Lower leg skin (tissue), 4 donors: ENCODE measurements around the gene ATXN3L. TPM values are rescaled to one million over a fixed set of nuclear protein-coding genes. Genes with fewer than 3 reads are reported as not detected.

ENCODE experiments used
- DNase-seq, 2 donors: peaks; one replicate each; pipeline ENCODE4 v3.0.0-alpha.2; 2019; ENCODE audit warnings: low spot score in 2 of 2
- H3K4me3 ChIP-seq: fragments of 200-600 bp; sonication (generic); 2 replicates; pipeline ENCODE4 v1.5.1; 2017; ENCODE audit warnings: mild to moderate bottlenecking, low read depth; ENCODE audit not compliant: poor library complexity, severe bottlenecking
- CTCF ChIP-seq, 3 donors: fragments of 450-650 bp; IDR thresholded peaks; one replicate each; pipeline ENCODE4 v1.5.1; 2016; ENCODE audit warnings: antibody characterized with exemption in 3 of 3, mild to moderate bottlenecking in 3 of 3, moderate library complexity in 2 of 3
- POLR2A ChIP-seq, 2 donors: fragments of 450-650 bp; IDR thresholded peaks; one replicate each; pipeline ENCODE4 v1.6.1; 2016 to 2017; ENCODE audit warnings: antibody characterized with exemption in 2 of 2, mild to moderate bottlenecking in 1 of 2, moderate library complexity in 1 of 2
- WGBS, 2 donors: methylation state at CpG; one replicate each; pipeline ENCODE4 v1.1.5; 2018; 5-methylcytosine and 5-hydroxymethylcytosine counted together
- intact Hi-C: fragments of 100-400 bp; cut with DNase I; formaldehyde crosslinking; loops from one replicate; pipeline ENCODE4 v1.15.0; 2023; ENCODE audit warnings: low total_unique reads
- total RNA-seq, 4 donors: library from RNA; depleted of rRNA; stranded (reverse); fragments of >200 nt; gene quantifications; one replicate each; pipeline ENCODE4 v1.1.0, GENCODE V29; 2016

The ATXN3L gene
- total RNA-seq, 4 donors from 2014 or later: not detected

DNA sequence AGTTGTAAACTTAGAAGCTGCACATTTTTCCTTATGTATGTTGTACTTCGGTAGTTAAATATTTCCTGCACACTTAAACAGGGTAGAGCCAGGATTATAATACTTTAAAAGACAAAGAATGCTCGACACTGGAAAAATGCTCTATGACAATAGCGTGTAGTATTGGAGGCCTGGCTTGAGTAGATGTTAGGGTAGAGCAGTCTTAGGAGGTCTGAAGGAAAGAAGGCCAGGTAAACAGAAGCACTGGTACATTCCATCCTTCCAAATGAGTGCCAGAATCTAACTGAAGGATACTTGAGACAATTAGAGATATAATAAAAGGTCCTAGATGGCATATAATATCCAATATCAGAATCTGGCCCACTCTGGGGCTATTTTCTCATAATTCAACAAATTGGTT is 42.3 kb downstream of the ATXN3L start:
- H3K4me3 ChIP-seq: no peak overlapping the region
- WGBS, 2 donors: 81 to 93% methylated on average over 3 of the region's 3 CpGs
- TF ChIP-seq CTCF (IDR thresholded peaks at IDR 0.05): no peak
- intact Hi-C loops: no loop called here
- no peak for DNase-seq

DNA sequence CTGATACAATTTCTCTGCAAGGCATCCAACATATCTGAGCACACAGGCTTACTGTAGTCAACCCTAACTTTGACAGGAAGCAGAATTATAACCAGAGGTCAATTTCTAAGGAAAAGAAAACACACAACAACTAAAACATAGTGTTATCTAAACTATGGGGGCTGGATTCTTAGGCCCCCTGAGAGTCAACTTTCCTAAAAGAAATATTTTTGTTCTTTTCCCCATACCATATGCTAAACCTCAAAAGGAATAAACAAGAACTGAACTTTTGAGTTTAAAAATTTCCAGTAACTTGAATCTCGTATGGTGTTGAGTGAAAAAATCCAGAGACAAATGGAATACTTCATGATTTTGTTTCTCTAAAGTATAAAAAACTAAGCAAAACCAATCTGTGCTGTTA is 42.9 kb downstream of the ATXN3L start:
- intact Hi-C loops: no loop called here
- no peak overlapping the region for H3K4me3 ChIP-seq
- no peak for TF ChIP-seq POLR2A (IDR thresholded peaks at IDR 0.05)
- no peak for TF ChIP-seq CTCF (IDR thresholded peaks at IDR 0.05)
- 63 to 74% methylated on average over 1 of the region's 1 CpG for WGBS, 2 donors
- no peak for DNase-seq

DNA sequence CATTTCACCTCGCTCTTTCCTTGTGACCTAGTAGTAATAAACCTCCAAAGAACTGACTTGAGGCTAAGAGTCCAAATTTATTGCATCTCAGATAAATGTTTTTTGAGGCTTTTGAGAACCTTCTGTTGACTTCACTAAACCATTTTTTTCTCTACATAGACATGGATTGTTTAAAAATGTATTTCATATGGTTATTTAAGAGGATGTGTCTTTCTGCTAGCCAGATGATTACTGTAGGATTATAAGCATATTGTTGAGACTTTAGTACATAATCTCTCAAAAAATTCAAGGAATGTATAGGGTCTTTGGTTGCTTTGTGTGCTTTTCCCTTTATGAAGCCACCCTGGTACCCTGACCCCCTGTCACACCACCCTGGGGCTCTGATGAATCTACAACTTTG is 44.8 kb downstream of the ATXN3L start:
- 91 to 100% methylated on average over 1 of the region's 1 CpG for WGBS, 2 donors
- no peak overlapping the region for H3K4me3 ChIP-seq
- intact Hi-C loops: no loop called here
- no peak for DNase-seq
- TF ChIP-seq POLR2A (IDR thresholded peaks at IDR 0.05) (no peak), CTCF (IDR thresholded peaks at IDR 0.05) (no peak)

DNA sequence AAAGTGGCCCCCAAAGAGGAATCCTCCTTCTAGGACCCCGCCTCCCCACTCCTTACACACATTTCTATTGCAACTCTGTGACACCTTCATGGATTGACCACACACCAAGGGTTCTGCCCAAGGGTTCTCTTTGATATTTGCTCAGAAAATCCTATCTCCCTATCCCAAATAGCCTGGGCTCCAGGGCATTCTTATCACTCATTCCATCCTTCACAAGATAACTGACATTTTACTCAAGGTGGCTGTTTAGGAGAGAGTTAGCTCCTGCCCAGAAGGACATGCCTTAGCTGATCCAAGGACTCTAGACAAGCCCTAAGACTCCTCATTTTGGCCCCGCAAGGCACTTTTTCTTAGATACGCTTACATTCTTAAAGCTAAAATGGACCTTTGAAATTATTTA is 47.4 kb downstream of the ATXN3L start:
- no peak for TF ChIP-seq POLR2A (IDR thresholded peaks at IDR 0.05)
- TF ChIP-seq CTCF (IDR thresholded peaks at IDR 0.05): no peak
- WGBS, 2 donors: 89 to 96% methylated on average over 3 of the region's 3 CpGs
- H3K4me3 ChIP-seq: no peak overlapping the region
- DNase-seq: no peak
- intact Hi-C loops: no loop called here

- WGBS, 2 donors: 74 to 83% methylated on average over 3 of the region's 3 CpGs
- no peak for TF ChIP-seq CTCF (IDR thresholded peaks at IDR 0.05)
- TF ChIP-seq POLR2A (IDR thresholded peaks at IDR 0.05): no peak
- H3K4me3 ChIP-seq: no peak overlapping the region
- intact Hi-C loops: no loop called here
- DNase-seq: no peak
Observed at GRCh38 chrX:13271511-13271910, 48.3 kb downstream of the ATXN3L start.

- no peak for DNase-seq
- no peak for TF ChIP-seq POLR2A (IDR thresholded peaks at IDR 0.05)
- TF ChIP-seq CTCF (IDR thresholded peaks at IDR 0.05): no peak
- 72 to 76% methylated on average over 1 of the region's 1 CpG for WGBS, 2 donors
- intact Hi-C loops: no loop called here
- no peak overlapping the region for H3K4me3 ChIP-seq
Observed at GRCh38 chrX:13270360-13270759, 49.5 kb downstream of the ATXN3L start.
